ENCODE data around the gene PCMTD2. TPM values are rescaled to one million over a fixed set of nuclear protein-coding genes. Genes with fewer than 3 reads are reported as not detected.

Gene PCMTD2
- total RNA-seq, 1 experiment from 2014 or later = 52.0 TPM

DNA sequence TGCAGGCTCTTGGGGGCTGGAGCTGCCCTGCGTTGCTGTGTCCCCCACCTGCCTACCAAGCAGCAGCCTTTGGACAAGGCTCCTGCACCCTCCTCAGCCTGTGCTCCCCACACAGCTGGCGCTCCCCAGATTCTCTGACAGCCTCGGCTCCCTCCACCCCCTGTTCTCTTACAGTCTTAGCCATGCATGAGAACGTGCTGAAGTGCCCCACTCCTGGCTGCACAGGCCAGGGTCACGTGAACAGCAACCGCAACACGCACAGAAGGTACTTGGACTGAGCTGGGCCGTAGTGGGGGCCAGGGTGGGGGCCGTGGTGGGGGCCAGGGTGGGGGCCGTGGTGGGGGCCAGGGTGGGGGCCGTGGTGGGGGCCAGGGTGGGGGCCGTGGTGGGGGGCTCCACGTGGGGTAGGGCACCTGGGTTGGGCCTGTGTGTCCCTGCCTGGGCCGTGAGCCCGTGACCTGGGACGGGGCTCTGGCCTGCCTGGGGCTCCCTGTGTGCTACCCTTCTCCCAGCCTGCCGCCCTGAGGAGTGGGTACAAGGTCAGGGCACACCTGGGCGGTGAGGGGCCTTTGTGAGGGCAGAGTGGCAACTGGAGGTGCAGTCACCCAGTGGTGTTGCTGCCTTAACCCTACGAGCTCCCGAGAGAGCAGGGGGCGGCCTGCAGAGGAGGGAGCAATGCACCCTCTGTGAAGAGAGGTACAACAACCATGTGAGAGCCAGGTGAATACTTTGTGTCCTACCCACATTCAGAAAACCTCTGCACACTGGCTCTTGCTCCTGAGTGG lies 43.5 kb upstream of the PCMTD2 start:
- Histone ChIP-seq H3K27ac (ENCODE audit: insufficient read length, low read depth, low read length) (no peak overlapping the region), H2BK20ac (ENCODE audit: low read depth, low read length, poor library complexity, severe bottlenecking) (no peak overlapping the region), H2BK15ac (ENCODE audit: low read depth, low read length) (no peak overlapping the region), H2BK120ac (ENCODE audit: low read depth, low read length, poor library complexity, severe bottlenecking) (no peak overlapping the region), H4K5ac (ENCODE audit: insufficient read length, low read depth, low read length) (no peak overlapping the region), H3K79me2 (ENCODE audit: insufficient read depth, low read length) (no peaks in the 10 kb centered on the region), H2AFZ (ENCODE audit: low read length) (no peak overlapping the region), H2AK5ac (ENCODE audit: insufficient read length, low read length) (no peak overlapping the region), H4K20me1 (ENCODE audit: control insufficient read depth, insufficient read depth, insufficient read length) (peaks cover 2% of the 10 kb centered on the region), H3K4me2 (ENCODE audit: insufficient read depth, insufficient read length, low read length) (no peak overlapping the region), H3T11ph (ENCODE audit: low read length) (no peak overlapping the region), H3K18ac (ENCODE audit: insufficient read length, low read depth, low read length) (no peak overlapping the region), H3K4ac (ENCODE audit: low read depth, low read length) (no peak overlapping the region), H3K27me3 (ENCODE audit: insufficient read depth, low read length) (no peaks in the 10 kb centered on the region), H3K9ac (ENCODE audit: extremely low read depth, insufficient read length, low read length) (no peak overlapping the region), H3K4me1 (ENCODE audit: insufficient read depth, low read length) (no peaks in the 10 kb centered on the region), H3K56ac (ENCODE audit: insufficient read length, low read depth, low read length) (no peak overlapping the region), H3K14ac (ENCODE audit: insufficient read depth, low read length) (no peak overlapping the region), H3K23me2 (ENCODE audit: insufficient read length, low read depth, low read length, poor library complexity, severe bottlenecking) (peaks cover 2% of the 10 kb centered on the region), H4K8ac (replicated peaks; ENCODE audit: insufficient read length, low read depth, low read length) (no peak overlapping the region), H3K23ac (ENCODE audit: insufficient read length, low read depth, low read length) (no peak overlapping the region), H2BK12ac (ENCODE audit: insufficient read length, low read depth, low read length) (no peak overlapping the region), H2BK5ac (ENCODE audit: insufficient read length, low read length) (no peak overlapping the region), H4K91ac (ENCODE audit: insufficient read length, low read depth, low read length) (no peak overlapping the region), H3K79me1 (ENCODE audit: insufficient read depth, low read depth, low read length, poor library complexity, severe bottlenecking) (no peaks in the 10 kb centered on the region), H3K9me3 (ENCODE audit: control insufficient read depth, low read depth, low read length) (no peaks in the 10 kb centered on the region)
- no CpG with 5 or more reads among the region's 21 CpGs for WGBS (ENCODE audit: extremely low coverage, insufficient read length, low lambda C conversion rate)
- no peak for DNase-seq
- Mint-ChIP-seq H3K4me3 (no peak overlapping the region), H3K27ac (peak overlapping the region in 1 of 3 experiments; percentile 40; a peak in 1 of 7 replicates), H3K36me3 (ENCODE audit: insufficient read depth in 1 of 3, low read depth in 3 of 3) (no peaks in the 10 kb centered on the region; a peak in 1 of 7 replicates), H3K4me1 (peaks cover 11 to 12% of the 10 kb centered on the region in 2 experiments), H3K9me3 (no peaks in the 10 kb centered on the region), H3K27me3 (ENCODE audit: low read depth) (peaks cover 4% of the 10 kb centered on the region)
- TF ChIP-seq, protein P1, sequence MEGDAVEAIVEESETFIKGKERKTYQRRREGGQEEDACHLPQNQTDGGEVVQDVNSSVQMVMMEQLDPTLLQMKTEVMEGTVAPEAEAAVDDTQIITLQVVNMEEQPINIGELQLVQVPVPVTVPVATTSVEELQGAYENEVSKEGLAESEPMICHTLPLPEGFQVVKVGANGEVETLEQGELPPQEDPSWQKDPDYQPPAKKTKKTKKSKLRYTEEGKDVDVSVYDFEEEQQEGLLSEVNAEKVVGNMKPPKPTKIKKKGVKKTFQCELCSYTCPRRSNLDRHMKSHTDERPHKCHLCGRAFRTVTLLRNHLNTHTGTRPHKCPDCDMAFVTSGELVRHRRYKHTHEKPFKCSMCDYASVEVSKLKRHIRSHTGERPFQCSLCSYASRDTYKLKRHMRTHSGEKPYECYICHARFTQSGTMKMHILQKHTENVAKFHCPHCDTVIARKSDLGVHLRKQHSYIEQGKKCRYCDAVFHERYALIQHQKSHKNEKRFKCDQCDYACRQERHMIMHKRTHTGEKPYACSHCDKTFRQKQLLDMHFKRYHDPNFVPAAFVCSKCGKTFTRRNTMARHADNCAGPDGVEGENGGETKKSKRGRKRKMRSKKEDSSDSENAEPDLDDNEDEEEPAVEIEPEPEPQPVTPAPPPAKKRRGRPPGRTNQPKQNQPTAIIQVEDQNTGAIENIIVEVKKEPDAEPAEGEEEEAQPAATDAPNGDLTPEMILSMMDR (conservative IDR thresholded peaks at IDR 0.05) = no peak
